ENCODE results near the gene FNIP2.

The FNIP2 gene

GRCh38 chr4:158813113-158813512 is 44.3 kb downstream of the FNIP2 start:
- Histone ChIP-seq H3K9ac (no peak overlapping the region), H2AFZ (ENCODE audit: low read depth) (no peak overlapping the region), H3K4me3 (IDR thresholded peaks at IDR 0.05; ENCODE audit: insufficient read depth, low read depth, low read length) (no peak overlapping the region), H3K27ac (no peak overlapping the region), H3K27me3 (ENCODE audit: insufficient read depth, low read depth) (no peaks in the 10 kb centered on the region), H3K36me3 (ENCODE audit: insufficient read depth) (no peaks in the 10 kb centered on the region), H4K20me1 (ENCODE audit: insufficient read depth) (no peaks in the 10 kb centered on the region), H3K79me2 (ENCODE audit: insufficient read depth, low read depth) (peaks cover 10% of the 10 kb centered on the region; the same call in 1 of the 2 replicates), H3K4me2 (no peak overlapping the region), H3K4me1 (ENCODE audit: low read depth, poor library complexity, severe bottlenecking) (peaks cover 65% of the 10 kb centered on the region)
- TF ChIP-seq CTCF (conservative IDR thresholded peaks at IDR 0.05; ENCODE audit: low read depth, low read length): no peak

GRCh38 chr4:158814207-158814606 is 45.4 kb downstream of the FNIP2 start:
- Histone ChIP-seq H3K9ac (no peak overlapping the region), H3K4me3 (IDR thresholded peaks at IDR 0.05; ENCODE audit: insufficient read depth, low read depth, low read length) (no peak overlapping the region), H4K20me1 (ENCODE audit: insufficient read depth) (no peaks in the 10 kb centered on the region), H3K36me3 (ENCODE audit: insufficient read depth) (no peaks in the 10 kb centered on the region), H3K27ac (no peak overlapping the region), H3K27me3 (ENCODE audit: insufficient read depth, low read depth) (no peaks in the 10 kb centered on the region), H3K79me2 (ENCODE audit: insufficient read depth, low read depth) (no peaks in the 10 kb centered on the region; the same call in 1 of the 2 replicates), H3K4me2 (no peak overlapping the region), H2AFZ (ENCODE audit: low read depth) (no peak overlapping the region), H3K4me1 (ENCODE audit: low read depth, poor library complexity, severe bottlenecking) (peaks cover 59% of the 10 kb centered on the region)
- no peak for TF ChIP-seq CTCF (conservative IDR thresholded peaks at IDR 0.05; ENCODE audit: low read depth, low read length)

GRCh38 chr4:158814636-158815330 is 46.0 kb downstream of the FNIP2 start:
- no peak overlapping the region for H2AFZ ChIP-seq (ENCODE audit: low read depth)
- TF ChIP-seq CTCF (conservative IDR thresholded peaks at IDR 0.05; ENCODE audit: low read depth, low read length): no peak
- H3K4me2 ChIP-seq: no peak overlapping the region
- H3K9ac ChIP-seq: no peak overlapping the region
- H3K79me2 ChIP-seq (ENCODE audit: insufficient read depth, low read depth): no peaks in the 10 kb centered on the region; the same call in 1 of the 2 replicates
- H3K4me3 ChIP-seq (IDR thresholded peaks at IDR 0.05; ENCODE audit: insufficient read depth, low read depth, low read length): no peak overlapping the region
- no peak overlapping the region for H3K27ac ChIP-seq
- H3K4me1 ChIP-seq (ENCODE audit: low read depth, poor library complexity, severe bottlenecking): peaks cover 53% of the 10 kb centered on the region
- no peaks in the 10 kb centered on the region for H3K36me3 ChIP-seq (ENCODE audit: insufficient read depth)
- H3K27me3 ChIP-seq (ENCODE audit: insufficient read depth, low read depth): no peaks in the 10 kb centered on the region
- no peaks in the 10 kb centered on the region for H4K20me1 ChIP-seq (ENCODE audit: insufficient read depth)

GRCh38 chr4:158816955-158817354 is 48.1 kb downstream of the FNIP2 start:
- no peak for TF ChIP-seq CTCF (conservative IDR thresholded peaks at IDR 0.05; ENCODE audit: low read depth, low read length)
- H3K4me2 ChIP-seq: no peak overlapping the region

More at GRCh38 chr4:158816955-158817354, 48.1 kb downstream of the FNIP2 start:
- peaks cover 9% of the 10 kb centered on the region; the same call in 1 of the 2 replicates for H3K79me2 ChIP-seq (ENCODE audit: insufficient read depth, low read depth)
- H2AFZ ChIP-seq (ENCODE audit: low read depth): no peak overlapping the region
- H3K27ac ChIP-seq: no peak overlapping the region
- no peaks in the 10 kb centered on the region for H3K27me3 ChIP-seq (ENCODE audit: insufficient read depth, low read depth)
- peaks cover 49% of the 10 kb centered on the region for H3K4me1 ChIP-seq (ENCODE audit: low read depth, poor library complexity, severe bottlenecking)
- H4K20me1 ChIP-seq (ENCODE audit: insufficient read depth): no peaks in the 10 kb centered on the region
- H3K9ac ChIP-seq: no peak overlapping the region
- no peaks in the 10 kb centered on the region for H3K36me3 ChIP-seq (ENCODE audit: insufficient read depth)
- H3K4me3 ChIP-seq (IDR thresholded peaks at IDR 0.05; ENCODE audit: insufficient read depth, low read depth, low read length): no peak overlapping the region

All from KMS-11 (cell line).